HG03103 (cell line): ENCODE measurements around the gene WNT11.
A peak's percentile ranks its signal among the peaks of the same experiment; 100 is the strongest.

Experiments used
- ATAC-seq: cut with Tn5 transposase; IDR thresholded peaks from one replicate; pipeline ENCODE4 v1.9.1; 2021; ENCODE audit warnings: low read depth; ENCODE audit not compliant: unreplicated experiment

The WNT11 gene

GRCh38 chr11:76239483-76240160, 33.3 kb upstream of the WNT11 start:
- no peak for ATAC-seq

- no peak for ATAC-seq
These were observed 32.2 kb upstream of the WNT11 start for GRCh38 chr11:76238551-76238950.

GRCh38 chr11:76237914-76238313, 31.6 kb upstream of the WNT11 start:
- ATAC-seq, result no peak

GRCh38 chr11:76237000-76237649, 30.8 kb upstream of the WNT11 start:
- no peak for ATAC-seq

GRCh38 chr11:76236092-76236999, 30.0 kb upstream of the WNT11 start:
- ATAC-seq, result no peak

- ATAC-seq, result peak; percentile 60
These were observed 29.2 kb upstream of the WNT11 start for GRCh38 chr11:76235233-76236091.

- ATAC-seq, result peak; percentile 8
These were observed 28.3 kb upstream of the WNT11 start for GRCh38 chr11:76234416-76235232.

GRCh38 chr11:76234021-76234415, 27.7 kb upstream of the WNT11 start:
- no peak for ATAC-seq

GRCh38 chr11:76233196-76233921, 27.1 kb upstream of the WNT11 start:
- ATAC-seq, result no peak

GRCh38 chr11:76232026-76232665, 25.8 kb upstream of the WNT11 start:
- ATAC-seq, result no peak

- ATAC-seq, result no peak
These were observed 24.9 kb upstream of the WNT11 start for GRCh38 chr11:76231121-76231738.

- no peak for ATAC-seq
These were observed 24.1 kb upstream of the WNT11 start for GRCh38 chr11:76230392-76230791.

GRCh38 chr11:76229690-76230240, 23.5 kb upstream of the WNT11 start:
- ATAC-seq, result no peak

- ATAC-seq, result no peak
These were observed 22.5 kb upstream of the WNT11 start for GRCh38 chr11:76228875-76229149.

GRCh38 chr11:76228071-76228874, 22.0 kb upstream of the WNT11 start:
- no peak for ATAC-seq

GRCh38 chr11:76226626-76227025, 20.3 kb upstream of the WNT11 start:
- ATAC-seq, result no peak

GRCh38 chr11:76225122-76225611, 18.9 kb upstream of the WNT11 start:
- no peak for ATAC-seq
